Prostate gland (tissue), 2 donors: ENCODE data around the gene USP40. TPM values are rescaled to one million over a fixed set of nuclear protein-coding genes. Genes with fewer than 3 reads are reported as not detected.
A peak's percentile ranks its signal among the peaks of the same experiment; 100 is the strongest.
"Not testable (repeated sequence)": the region's sequence is repeated elsewhere in the genome, so short reads cannot be mapped to it uniquely, and the experiment has no call there.

ENCODE experiments used
- DNase-seq: peaks from one replicate; pipeline ENCODE4 v3.0.0-alpha.2; 2019; ENCODE audit warnings: low spot score
- H3K27ac ChIP-seq, 2 donors: fragments of 200-600 bp; sonication (generic); 2 replicates each; pipeline ENCODE4 v1.5.1; 2017 to 2019
- H3K27me3 ChIP-seq: fragments of 200-600 bp; sonication (generic); replicated peaks from 2 replicates; pipeline ENCODE4 v1.5.1; 2019; ENCODE audit not compliant: insufficient read depth
- H3K36me3 ChIP-seq, 2 donors: fragments of 200-600 bp; sonication (generic); 1 replicate in 1 of 2; 2 replicates in 1 of 2; pipeline versions ENCODE4 v1.5.1 to v1.8.1; 2017 to 2019
- H3K4me1 ChIP-seq: fragments of 200-600 bp; sonication (generic); replicated peaks from 2 replicates; pipeline ENCODE4 v1.5.1; 2019
- H3K4me3 ChIP-seq, 2 donors: fragments of 200-600 bp; sonication (generic); 2 replicates each; pipeline ENCODE4 v1.5.1; 2017 to 2019
- H3K9me3 ChIP-seq: fragments of 200-600 bp; sonication (generic); 2 replicates; pipeline ENCODE4 v1.5.1; 2017
- CTCF ChIP-seq, 4 experiments: fragments of 200-600 bp in 2 of 4; fragments of 450-650 bp in 2 of 4; sonication (generic) in 2 of 4; IDR thresholded peaks; 1 replicate in 3 of 4; 2 replicates in 1 of 4; pipeline ENCODE4 v1.5.1; 2016 to 2019; ENCODE audit warnings: antibody characterized with exemption in 4 of 4, mild to moderate bottlenecking in 2 of 4, moderate library complexity in 2 of 4
- POLR2A ChIP-seq: fragments of 450-650 bp; IDR thresholded peaks from one replicate; pipeline ENCODE4 v1.6.1; 2016; ENCODE audit warnings: antibody characterized with exemption, mild to moderate bottlenecking
- POLR2AphosphoS5 ChIP-seq: sonication (generic); formaldehyde crosslinking; IDR thresholded peaks from one replicate; pipeline ENCODE4 v1.6.1; 2017; ENCODE audit warnings: antibody characterized with exemption
- WGBS: methylation state at CpG from one replicate; pipeline ENCODE4 v1.1.5; 2018; 5-methylcytosine and 5-hydroxymethylcytosine counted together
- intact Hi-C: fragments of 100-400 bp; cut with DNase I; formaldehyde crosslinking; loops from one replicate; pipeline ENCODE4 v1.14.2; 2022
- total RNA-seq, 2 donors: library from RNA; depleted of rRNA; stranded (reverse); fragments of >200 nt; gene quantifications; one replicate each; pipeline ENCODE4 v1.1.0, GENCODE V29; 2016

Gene USP40
- total RNA-seq, 2 donors from 2014 or later: 45.1 to 50.2 TPM

GRCh38 chr2:233588400-233588799 is 21.8 kb upstream of the USP40 start:
- Histone ChIP-seq H3K9me3 (no peaks in the 10 kb centered on the region), H3K27ac (no peak overlapping the region), H3K4me1 (no peaks in the 10 kb centered on the region), H3K27me3 (no peaks in the 10 kb centered on the region), H3K4me3 (no peak overlapping the region), H3K36me3 (no peaks in the 10 kb centered on the region)
- 95% methylated on average over 2 of the region's 2 CpGs for WGBS
- TF ChIP-seq POLR2AphosphoS5 (no peak), CTCF (IDR thresholded peaks at IDR 0.05) (no peak), POLR2A (no peak)
- intact Hi-C loops: no loop called here
- DNase-seq: no peak

- H3K27ac ChIP-seq: no peak overlapping the region
- H3K4me3 ChIP-seq: no peak overlapping the region
- intact Hi-C loops: no loop called here
- no peaks in the 10 kb centered on the region for H3K36me3 ChIP-seq
- no peak for TF ChIP-seq CTCF (IDR thresholded peaks at IDR 0.05)
- no peak for TF ChIP-seq POLR2AphosphoS5
- no peak for TF ChIP-seq POLR2A
- DNase-seq: no peak
- no peaks in the 10 kb centered on the region for H3K27me3 ChIP-seq
- H3K9me3 ChIP-seq: no peaks in the 10 kb centered on the region
- 65% methylated on average over 1 of the region's 1 CpG for WGBS
- H3K4me1 ChIP-seq: no peaks in the 10 kb centered on the region
Measured at GRCh38 chr2:233584210-233584609, 17.6 kb upstream of the USP40 start.

- DNase-seq, H3K36me3 ChIP-seq, H3K4me1 ChIP-seq, H3K27ac ChIP-seq, H3K9me3 ChIP-seq, H3K27me3 ChIP-seq, H3K4me3 ChIP-seq, intact Hi-C loops: not testable (repeated sequence)
- WGBS: 84% methylated on average over 35 of the region's 35 CpGs
Measured at GRCh38 chr2:233583217-233583965, 16.8 kb upstream of the USP40 start.

GRCh38 chr2:233577341-233577740 is 10.8 kb upstream of the USP40 start:
- 70% methylated on average over 5 of the region's 5 CpGs for WGBS
- H3K27me3 ChIP-seq, intact Hi-C loops, H3K27ac ChIP-seq, H3K9me3 ChIP-seq, H3K4me1 ChIP-seq, H3K4me3 ChIP-seq, H3K36me3 ChIP-seq, DNase-seq: not testable (repeated sequence)

GRCh38 chr2:233572468-233572867 is 5.9 kb upstream of the USP40 start:
- Histone ChIP-seq H3K4me1 (no peaks in the 10 kb centered on the region), H3K9me3 (no peaks in the 10 kb centered on the region), H3K4me3 (no peak overlapping the region), H3K36me3 (no peaks in the 10 kb centered on the region), H3K27ac (peak overlapping the region in 1 of 2 donors; percentile 5), H3K27me3 (no peaks in the 10 kb centered on the region)
- TF ChIP-seq POLR2AphosphoS5 (peak; percentile 62), CTCF (IDR thresholded peaks at IDR 0.05) (no peak), POLR2A (no peak)
- WGBS: 59% methylated on average over 4 of the region's 4 CpGs
- intact Hi-C loops: no loop called here
- DNase-seq: peak; percentile 14

GRCh38 chr2:233571462-233571861 is 4.9 kb upstream of the USP40 start:
- intact Hi-C loops: no loop called here
- 90% methylated on average over 2 of the region's 2 CpGs for WGBS
- no peaks in the 10 kb centered on the region for H3K36me3 ChIP-seq
- H3K4me1 ChIP-seq: no peaks in the 10 kb centered on the region
- H3K4me3 ChIP-seq: no peak overlapping the region
- no peak for DNase-seq
- H3K27ac ChIP-seq: no peak overlapping the region
- H3K27me3 ChIP-seq: no peaks in the 10 kb centered on the region
- no peaks in the 10 kb centered on the region for H3K9me3 ChIP-seq
- TF ChIP-seq POLR2AphosphoS5 (no peak), CTCF (IDR thresholded peaks at IDR 0.05) (no peak), POLR2A (no peak)
